Stimulated activated CD4-positive, alpha-beta T cell treated with anti-CD3 and anti-CD28 coated beads, Interleukin-15, amount 100 ng/mL, for 1 hour (primary cell): ENCODE measurements around the gene PLCB1.

ENCODE experiments used
- DNase-seq, 2 donors: peaks; one replicate each; pipeline ENCODE4 v3.0.0-alpha.2; 2020; ENCODE audit warnings: low read depth in 1 of 2, low spot score in 1 of 2

PLCB1 gene

DNA sequence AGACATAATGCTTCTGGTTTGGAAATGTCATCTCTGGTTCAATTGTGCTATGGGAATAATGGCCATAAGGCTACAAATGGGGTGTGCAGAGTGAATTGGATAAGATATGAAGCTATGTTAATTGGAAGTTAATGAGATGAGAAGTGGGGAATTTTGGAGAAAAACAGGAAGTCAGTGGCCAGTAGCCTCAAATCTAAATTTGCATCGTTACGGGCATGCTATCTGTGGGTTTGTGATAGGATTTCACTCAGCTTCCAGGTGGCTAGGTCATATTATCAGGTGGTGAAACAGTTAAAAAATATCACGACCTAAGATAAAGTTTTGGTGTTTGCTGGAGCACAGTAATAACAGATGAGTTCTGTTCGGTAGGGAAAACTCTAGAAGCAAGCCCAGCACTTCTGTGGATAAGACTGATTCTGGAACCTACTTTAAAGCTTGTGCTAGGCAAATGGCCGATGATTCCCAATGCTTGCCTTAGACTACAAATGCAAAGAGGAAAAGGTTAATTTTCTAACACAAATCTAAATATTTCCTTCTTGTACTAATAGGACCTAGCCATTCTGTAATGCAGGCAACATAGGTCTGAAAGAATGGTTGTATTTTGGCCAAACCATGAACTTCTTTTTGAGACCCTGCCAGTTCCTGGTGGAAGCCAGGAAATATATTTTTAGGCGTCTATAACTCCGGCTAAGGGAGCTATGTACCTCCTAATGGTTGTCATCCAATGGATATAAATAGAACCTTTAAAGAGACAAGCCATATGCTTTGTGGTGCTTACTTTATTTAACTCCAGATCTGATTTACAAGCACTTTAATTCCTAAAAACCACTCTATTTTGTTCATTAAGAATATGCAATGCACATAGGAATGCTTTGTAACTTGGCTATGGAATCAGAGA, 111.0 kb downstream of the PLCB1 start:
- no peak for DNase-seq

DNA sequence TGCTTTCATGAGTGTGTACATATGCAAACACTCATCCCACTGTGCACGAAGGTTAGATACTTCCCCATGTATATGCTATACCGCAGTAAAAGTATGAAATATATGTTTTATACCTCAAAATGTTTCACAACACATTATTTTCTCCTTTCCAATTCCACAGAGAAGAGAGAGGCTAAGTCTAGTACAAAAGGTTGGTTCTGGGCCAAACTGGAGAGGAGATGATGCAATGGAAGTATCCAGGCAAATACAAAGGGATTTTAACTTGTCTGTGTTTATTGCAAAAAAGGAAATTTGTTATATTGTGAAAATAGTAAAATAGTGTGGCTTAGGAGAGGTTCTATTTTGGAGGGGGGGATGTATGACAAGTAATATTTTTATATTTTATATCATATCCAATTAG, 112.6 kb downstream of the PLCB1 start:
- no peak for DNase-seq

DNA sequence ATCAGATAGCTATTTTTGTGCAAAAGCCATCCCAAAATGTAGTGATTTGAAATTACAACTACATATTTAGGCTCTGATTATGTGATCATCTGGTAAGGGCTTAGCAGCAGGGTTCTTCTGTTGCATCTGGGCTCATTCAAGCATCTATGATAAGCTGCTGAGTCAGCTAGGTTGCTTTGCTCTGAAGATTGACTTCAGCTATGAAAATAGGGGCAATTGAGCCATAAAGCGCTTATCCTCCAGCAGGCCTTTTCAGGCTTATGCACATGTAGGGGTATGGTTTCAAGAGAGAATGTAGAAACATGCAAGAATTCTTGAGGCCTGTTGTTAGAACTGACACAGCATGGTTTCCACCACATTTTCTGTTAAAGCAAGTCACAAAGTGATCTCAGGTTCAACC, 114.1 kb downstream of the PLCB1 start:
- DNase-seq: no peak

DNA sequence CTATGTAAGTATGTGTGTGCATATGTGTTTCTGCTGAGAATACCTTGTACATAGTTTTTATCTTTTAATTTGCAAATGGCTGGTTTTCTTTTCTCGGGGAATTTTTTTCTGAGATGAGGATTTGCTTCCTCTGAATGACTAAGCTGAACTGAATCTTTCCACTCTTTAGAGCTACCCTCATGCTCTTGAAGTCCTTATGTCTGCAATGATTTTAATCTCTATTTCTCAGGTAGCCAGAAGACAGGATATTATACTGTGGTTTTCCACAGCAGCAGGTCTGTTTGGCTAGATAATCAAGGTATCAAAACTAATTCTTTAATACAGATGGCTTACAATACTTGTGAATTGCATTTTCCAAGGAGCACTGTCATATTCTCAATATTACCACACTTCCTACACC, 114.7 kb downstream of the PLCB1 start:
- DNase-seq: no peak

DNA sequence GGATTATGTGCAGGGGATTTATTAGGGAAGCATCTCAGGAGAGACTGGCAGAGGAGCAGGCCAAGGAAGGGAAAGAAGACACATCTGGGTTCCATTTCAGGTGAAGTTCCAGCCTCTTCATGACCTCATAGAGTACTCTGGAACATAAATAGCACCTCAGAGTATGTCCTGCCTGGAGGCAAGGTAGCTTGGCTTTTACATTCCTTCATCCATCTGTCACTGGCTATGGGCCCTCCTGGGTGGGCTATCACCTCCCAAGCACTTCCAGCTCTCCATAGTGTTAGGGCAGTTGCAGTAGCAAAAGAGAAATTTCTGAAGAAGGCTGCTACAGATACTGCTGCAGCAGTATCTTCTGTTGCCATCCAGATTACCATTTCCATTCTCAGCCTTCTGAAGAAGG, 116.0 kb downstream of the PLCB1 start:
- DNase-seq: no peak

DNA sequence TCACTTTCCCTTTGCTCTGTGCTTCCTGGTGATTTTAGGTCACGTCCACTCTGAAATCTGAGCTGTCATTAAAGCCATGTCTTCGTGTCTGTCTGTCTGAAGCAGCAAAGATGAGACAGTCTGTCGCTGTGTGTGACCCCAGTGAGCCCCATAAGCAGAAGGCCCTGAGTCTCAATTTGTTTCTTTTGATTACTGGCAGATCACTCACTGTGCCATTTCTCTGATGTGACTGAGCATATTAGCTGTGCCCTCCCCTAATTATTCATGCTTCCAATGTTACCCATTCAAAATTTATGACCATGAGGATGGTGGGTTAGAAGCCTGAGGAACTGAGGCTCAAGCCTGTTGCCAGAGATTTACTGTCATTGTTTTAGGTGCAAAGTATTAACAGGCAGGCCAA, 117.6 kb downstream of the PLCB1 start:
- no peak for DNase-seq

DNA sequence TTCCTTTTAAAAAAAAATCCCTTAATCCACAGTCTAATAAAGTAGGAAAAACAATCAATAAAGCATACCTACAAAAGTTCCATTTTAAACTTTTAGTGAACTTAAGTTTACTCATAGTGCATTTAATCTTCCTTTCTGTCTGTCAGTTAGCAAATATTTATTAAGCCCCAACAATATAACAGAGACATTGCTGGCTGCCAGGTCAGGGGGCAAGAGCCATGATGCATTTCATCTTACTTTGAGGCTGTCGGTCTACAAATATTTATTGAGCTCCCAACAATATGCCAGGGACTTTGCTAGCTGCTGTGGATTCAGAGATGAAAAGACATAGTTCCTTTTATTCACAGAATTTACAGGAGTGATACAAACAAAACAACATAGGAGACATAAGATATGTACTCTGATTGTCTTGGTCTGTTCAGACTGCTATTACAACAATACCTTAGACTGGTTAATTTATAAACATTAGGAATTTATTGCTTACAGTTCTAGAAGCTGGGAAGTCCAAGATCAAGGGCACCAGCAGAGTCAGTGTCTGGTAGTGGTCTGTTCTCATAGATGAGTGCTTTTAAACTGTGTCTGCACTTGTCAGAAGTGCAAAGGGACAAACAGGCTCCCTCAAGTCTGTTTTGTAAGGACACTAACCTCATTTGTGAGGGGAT, 118.6 kb downstream of the PLCB1 start:
- no peak for DNase-seq

DNA sequence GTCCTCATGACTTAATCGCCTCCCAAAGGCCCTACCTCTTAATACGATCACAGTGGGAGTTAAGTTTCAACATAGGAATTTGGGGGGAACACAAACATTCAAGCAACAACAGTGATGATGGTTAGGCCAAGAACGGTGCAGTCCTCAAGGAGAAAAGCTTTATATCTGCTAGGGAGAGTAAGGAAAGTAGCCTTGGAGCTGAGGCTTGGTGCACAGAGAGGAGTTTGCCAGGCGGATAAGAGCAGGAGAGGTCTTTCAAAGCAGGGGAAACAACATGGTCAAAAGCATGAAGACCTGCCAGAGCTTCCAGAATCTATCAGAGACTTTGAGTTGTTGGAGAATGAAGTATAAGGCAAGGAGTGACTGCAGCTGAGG, 119.1 kb downstream of the PLCB1 start:
- DNase-seq: no peak

DNA sequence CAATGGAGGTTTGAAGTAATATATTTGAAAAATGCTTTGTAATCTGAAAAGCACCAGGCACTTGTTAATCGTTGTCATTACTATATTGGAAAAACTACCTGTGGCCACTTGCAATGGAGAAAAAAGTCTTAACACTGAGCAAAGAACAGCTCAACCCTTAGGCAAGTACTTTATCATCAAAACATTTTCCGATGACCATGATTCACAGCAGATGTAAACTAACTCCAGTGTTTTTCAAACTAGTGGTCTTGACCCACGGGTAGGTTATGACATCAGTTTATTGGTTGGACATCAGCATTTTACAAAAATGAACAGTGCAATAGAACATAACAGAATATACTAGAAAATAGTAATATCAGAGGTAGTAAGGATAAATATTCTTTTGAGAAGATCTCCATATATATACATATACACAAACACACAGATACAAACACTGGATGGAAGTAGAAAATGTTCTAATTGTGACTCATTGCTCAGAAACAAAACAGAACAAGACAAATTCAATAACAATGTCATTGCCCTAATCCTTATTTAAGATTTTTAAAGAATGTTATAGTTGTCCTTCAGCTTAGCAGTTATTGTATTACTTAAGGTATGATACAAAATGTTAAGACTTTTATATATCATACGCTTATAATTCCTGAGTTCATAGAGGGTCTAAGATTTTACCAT, 123.0 kb downstream of the PLCB1 start:
- DNase-seq: no peak

DNA sequence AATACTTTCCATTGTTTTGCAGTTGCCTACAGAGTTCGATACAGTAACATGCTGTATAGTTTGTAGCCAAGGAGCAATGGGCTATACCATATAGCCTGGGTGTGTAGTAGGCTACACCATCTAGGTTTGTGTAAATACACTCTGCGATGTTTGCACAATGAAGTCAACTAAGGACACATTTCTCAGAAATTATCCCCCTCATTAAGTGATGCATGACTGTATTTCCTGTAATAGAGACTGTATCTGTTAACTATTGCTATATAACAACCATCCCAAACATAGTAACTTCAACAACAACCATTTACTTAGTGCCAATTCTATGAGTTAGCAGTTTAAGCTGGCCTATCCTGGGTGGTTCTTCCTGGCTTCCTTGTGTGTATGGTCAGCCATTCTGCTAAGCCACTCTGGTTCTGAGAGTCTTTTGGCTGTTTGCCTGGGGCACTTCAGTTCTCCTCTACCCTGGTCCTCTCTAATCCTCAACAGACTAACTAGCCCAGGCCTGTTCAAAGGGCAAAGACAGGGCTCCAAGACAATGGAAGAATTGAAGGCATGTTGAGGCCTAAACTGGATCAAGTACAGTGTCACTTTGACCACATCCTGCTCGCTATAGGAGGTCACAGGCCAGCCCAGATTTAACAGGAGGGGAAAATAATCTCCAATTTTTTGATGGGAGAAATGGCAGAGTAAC, 124.0 kb downstream of the PLCB1 start:
- no peak for DNase-seq

DNA sequence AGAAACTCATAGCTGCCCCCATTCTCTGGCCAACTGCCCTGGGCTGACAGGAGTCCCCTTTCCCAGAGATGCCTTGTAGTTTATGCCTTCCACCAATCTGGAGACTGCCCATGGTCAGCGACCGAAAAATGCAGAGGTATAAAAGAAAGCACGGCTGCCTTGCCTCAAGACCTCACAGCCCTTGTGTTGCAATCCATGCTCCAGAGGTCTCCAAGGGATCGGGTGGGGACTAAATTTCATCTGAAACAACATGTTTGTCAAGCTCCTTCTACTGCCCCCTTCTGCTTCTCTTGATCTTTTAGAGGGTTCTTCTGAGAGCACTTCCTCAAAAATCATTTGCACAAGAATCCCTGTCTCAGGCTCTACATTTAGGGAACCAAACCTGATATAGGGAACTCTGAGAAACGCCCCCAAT, 128.8 kb downstream of the PLCB1 start:
- DNase-seq: no peak

DNA sequence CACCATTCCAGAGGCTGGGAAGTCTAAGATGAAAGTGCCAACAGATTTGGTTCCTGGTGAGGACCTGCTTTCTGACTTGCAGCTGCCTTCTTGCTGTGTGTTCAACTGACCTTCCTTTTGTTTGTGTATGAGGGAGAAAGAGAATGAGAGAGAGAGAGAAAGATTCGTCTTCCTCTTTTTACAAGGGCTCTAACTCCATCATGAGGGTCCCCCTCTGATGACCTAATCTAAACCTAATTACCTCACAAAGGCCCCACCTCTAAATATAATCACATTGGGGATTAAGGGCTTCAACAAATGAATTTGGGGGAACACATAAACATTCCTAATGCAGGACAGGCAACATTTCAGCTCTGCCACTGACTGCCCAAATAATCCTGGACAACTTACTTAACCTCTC, 130.7 kb downstream of the PLCB1 start:
- no peak for DNase-seq

DNA sequence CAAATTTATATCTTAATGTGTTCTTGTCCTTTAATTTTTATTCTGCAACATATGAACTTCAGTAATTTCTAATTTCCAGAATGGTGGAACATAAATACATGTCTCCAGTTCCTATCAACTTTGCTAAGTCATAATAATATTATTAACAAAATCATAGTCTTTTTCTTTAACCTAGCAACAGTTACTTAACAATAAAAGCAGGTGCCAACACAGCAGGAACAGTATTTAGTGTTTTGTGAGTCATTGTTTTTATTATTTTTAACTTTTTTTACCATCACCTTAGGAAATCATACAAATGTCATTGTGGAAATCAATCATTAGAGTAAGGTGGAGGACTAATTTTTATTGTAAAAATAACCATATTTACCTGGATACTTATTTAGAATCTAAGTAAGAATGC, 133.5 kb downstream of the PLCB1 start:
- no peak for DNase-seq

DNA sequence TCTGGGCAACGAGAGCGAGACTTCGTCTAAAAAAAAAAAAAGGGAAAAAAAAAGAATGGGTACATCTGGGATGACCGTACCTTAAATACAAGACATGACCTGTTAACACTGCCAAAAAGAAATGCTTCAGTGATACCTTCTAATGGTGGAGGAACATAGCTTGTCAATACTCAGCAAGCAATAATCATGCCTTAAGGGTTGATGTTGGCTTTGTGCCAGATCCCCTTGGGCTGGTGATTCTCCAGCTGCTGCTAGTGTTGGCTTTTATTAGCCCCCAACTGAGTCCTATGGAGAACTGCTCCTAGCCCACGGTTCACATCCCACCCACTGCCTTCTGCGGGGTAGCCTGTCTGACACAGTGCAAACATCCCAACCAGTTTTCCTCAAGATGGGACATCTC, 134.9 kb downstream of the PLCB1 start:
- no peak for DNase-seq

DNA sequence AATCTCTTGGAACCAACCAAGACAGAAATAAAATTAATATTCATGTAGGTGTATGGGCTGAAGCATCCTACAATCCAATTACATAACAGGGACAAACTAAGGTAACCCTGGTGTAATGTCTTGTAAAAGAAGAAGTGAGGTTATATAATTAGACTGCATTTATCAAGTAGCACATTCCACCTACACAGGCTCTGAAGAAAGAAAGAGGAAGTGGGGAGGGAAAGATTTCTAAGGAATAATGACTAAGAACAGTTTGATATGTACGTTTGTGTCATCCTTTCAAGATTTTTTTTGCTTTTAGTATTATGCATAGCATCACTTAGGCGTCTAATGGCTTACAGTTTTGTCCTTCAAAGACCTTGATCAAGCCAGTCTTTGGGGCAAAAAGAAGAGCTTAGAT, 139.7 kb downstream of the PLCB1 start:
- DNase-seq: no peak

DNA sequence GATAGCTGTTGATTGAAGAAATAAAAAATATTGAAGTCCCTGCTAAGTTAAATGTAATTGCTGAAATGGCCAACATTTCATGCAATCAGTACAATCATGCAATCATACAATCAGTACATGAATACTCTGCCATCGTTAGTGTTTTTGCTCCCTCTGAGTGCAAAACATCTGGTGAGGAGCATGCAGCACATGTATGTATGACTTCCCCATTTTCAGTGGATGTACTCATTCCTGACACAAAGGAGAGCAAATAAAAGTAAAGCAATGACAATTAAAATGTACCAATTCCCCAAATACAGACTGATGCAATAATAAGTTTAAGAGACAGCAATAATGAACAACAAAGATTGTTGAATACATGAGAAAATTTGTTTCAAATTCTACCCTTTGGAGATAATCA, 140.7 kb downstream of the PLCB1 start:
- no peak for DNase-seq

DNA sequence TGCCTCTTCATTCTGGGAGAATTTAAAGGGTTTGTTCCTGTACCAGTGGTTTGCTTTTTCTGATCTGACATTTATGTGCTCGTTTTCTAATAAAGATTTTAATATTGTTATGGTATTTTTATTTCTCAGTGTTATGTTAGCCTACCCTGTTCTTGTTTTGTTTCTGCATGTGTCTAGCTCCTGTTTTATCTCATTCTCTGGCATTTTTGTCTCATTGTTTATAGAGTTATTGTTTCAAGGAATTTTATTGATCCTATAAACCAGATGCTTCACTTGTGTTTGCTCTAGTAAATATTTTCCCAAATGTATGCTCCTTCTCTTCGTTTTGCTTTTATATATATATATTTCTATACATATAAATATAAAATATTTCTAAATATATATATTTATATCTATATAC, 152.8 kb downstream of the PLCB1 start:
- DNase-seq: no peak

DNA sequence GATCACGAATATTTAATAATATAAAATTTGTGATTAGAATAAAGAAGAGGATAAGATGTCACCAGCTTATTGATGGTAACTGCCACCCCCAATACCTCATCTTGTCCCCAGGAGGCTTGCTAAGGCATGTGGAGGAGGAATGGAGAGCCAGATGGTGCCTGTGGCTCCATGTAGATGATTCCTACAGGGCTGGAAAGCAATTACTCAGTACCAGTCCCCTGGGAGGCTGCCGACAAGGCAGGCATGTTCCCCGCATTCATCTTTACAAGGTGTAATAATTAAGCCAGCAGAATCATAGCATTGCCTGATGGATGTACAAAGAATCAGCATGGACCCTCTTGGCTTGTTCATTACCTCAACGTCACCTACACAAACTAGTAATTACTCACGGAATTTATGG, 155.3 kb downstream of the PLCB1 start:
- DNase-seq: no peak

DNA sequence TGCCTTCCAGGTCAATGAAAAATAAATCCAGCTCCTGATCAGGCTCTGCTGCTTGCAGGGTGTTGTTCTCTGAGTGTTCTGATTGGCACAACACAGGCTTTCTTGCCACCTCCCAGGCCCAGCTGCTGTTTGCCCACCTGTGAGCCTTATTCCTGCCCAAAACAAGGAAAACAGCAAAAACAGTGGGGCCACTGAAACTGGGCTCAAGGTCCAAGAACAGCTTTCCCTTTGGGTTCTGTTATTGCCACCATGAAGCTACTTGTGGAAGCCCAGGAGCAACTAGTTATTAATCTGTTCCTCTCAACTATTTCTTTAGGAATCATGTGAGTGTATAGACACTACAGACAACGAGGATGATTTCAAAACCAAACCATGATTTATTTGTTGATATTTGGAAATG, 159.1 kb downstream of the PLCB1 start:
- DNase-seq: no peak

DNA sequence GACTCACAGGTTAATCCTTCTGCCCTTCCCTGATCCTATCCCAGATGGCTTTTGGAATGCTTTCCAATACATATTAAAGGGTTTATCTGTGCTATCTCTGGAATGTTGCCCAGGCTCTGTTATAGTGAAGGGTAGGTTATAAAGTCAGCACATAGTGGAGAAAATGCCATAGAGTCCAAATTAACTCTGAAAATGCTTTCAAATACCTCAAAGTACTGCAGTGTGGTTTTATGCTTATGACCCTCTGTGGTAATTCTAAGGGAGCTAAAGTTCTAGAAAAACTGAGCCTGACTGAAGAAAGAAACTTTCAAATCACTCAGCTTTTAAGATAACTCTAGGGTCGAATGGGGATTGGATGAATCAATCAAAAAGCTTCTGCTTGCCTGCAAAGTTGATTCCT, 159.8 kb downstream of the PLCB1 start:
- no peak for DNase-seq

DNA sequence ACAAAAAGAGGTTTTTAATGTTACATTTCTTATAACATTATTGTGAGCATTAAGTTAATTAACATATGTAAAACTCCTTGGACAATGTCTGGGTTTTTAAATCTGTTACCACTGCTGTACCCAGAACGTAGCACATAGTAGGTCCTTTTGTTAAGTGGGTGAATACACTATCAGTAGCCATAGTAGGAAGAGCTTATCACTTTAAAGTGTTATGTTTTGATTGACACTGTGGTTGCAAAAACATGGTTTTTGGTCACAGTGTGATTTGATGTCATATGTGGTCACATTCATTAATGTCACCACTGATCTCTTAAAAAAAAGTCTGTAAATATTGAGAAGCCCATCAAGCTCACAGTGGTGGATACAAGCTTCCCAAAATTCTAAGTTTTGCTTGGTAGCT, 160.7 kb downstream of the PLCB1 start:
- DNase-seq: no peak

DNA sequence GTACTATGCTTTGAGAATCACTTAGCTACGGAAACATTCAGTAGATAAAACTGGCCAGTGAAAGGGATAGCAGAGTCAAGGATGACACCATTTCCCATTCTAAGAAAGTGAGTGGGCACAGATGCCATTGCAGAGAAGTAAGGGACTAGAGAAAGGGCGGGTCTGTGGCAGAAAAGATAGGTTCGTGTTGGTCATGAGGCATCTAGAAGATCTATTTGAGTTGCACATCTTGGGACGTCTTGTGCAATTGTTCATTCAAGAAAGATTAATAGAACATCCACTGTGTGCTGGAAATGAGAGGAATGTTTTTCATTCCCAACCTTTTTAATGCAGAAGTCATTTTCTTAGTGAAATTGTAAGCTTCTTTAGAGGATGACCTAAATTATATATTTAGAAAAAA, 161.7 kb downstream of the PLCB1 start:
- no peak for DNase-seq
